Activated T-helper 9 cell treated with anti-CD3 and anti-CD28 coated beads, Interleukin-2, amount 50 U/mL, for 16 hours (primary cell): Measurements from ENCODE around the gene D2HGDH.
"Not testable (repeated sequence)": the region's sequence is repeated elsewhere in the genome, so short reads cannot be mapped to it uniquely, and the experiment has no call there.

Experiments
- DNase-seq: peaks from one replicate; pipeline ENCODE4 v3.0.0-alpha.2; 2020; ENCODE audit warnings: low read depth

Gene D2HGDH

GRCh38 chr2:241724975-241725870, 9.2 kb upstream of the D2HGDH start:
- DNase-seq, result no peak

- no peak for DNase-seq
These were observed 8.0 kb upstream of the D2HGDH start for GRCh38 chr2:241726459-241726858.

GRCh38 chr2:241728000-241728399, 6.4 kb upstream of the D2HGDH start:
- DNase-seq, result no peak

GRCh38 chr2:241728627-241729026, 5.8 kb upstream of the D2HGDH start:
- no peak for DNase-seq

- DNase-seq, result no peak
These were observed 4.6 kb upstream of the D2HGDH start for GRCh38 chr2:241729868-241730267.

- DNase-seq, result no peak
These were observed 3.6 kb upstream of the D2HGDH start for GRCh38 chr2:241730671-241731293.

GRCh38 chr2:241732513-241733186, 1.8 kb upstream of the D2HGDH start:
- peak; percentile 41 for DNase-seq

GRCh38 chr2:241733391-241734207, 831 bp upstream of the D2HGDH start:
- no peak for DNase-seq

GRCh38 chr2:241734208-241734466, 293 bp upstream of the D2HGDH start:
- DNase-seq, result no peak

GRCh38 chr2:241736111-241736510, 1.7 kb downstream of the D2HGDH start:
- no peak for DNase-seq

GRCh38 chr2:241738040-241738686, 3.7 kb downstream of the D2HGDH start:
- no peak for DNase-seq

GRCh38 chr2:241739177-241739576, 4.7 kb downstream of the D2HGDH start:
- DNase-seq, result no peak

GRCh38 chr2:241739651-241740050, 5.2 kb downstream of the D2HGDH start:
- peak; percentile 58 for DNase-seq

- no peak for DNase-seq
These were observed 6.6 kb downstream of the D2HGDH start for GRCh38 chr2:241741016-241741415.

- no peak for DNase-seq
These were observed 8.0 kb downstream of the D2HGDH start for GRCh38 chr2:241742320-241742939.

GRCh38 chr2:241743008-241743407, 8.6 kb downstream of the D2HGDH start:
- not testable (repeated sequence) for DNase-seq

GRCh38 chr2:241743620-241744019, 9.2 kb downstream of the D2HGDH start:
- DNase-seq, result no peak

GRCh38 chr2:241744028-241744754, 9.8 kb downstream of the D2HGDH start:
- no peak for DNase-seq

- no peak for DNase-seq
These were observed 10.8 kb downstream of the D2HGDH start for GRCh38 chr2:241745276-241745675.

- DNase-seq, result no peak
These were observed 11.7 kb downstream of the D2HGDH start for GRCh38 chr2:241746084-241746483.
